Measurements from ENCODE around the gene PLEKHA7.

Gene PLEKHA7

GRCh38 chr11:16981651-16982194 is 32.5 kb downstream of the PLEKHA7 start:
- H3K27ac ChIP-seq (ENCODE audit: low read depth, low read length) = no peak overlapping the region
- no peaks in the 10 kb centered on the region for H3K36me3 ChIP-seq (ENCODE audit: control insufficient read depth in 5 of 5, insufficient read depth in 5 of 5, low read length in 5 of 5)
- H3K9me3 ChIP-seq (ENCODE audit: control insufficient read depth in 5 of 5, low read length in 5 of 5) = no peaks in the 10 kb centered on the region
- peaks cover 0 to 12% (median 10%) of the 10 kb centered on the region in 5 donors for H3K4me1 ChIP-seq (ENCODE audit: control insufficient read depth in 5 of 5, insufficient read depth in 5 of 5, low read length in 5 of 5)
- H3K9ac ChIP-seq (ENCODE audit: low read length in 5 of 5) = no peak overlapping the region
- no peak overlapping the region for H3K4me3 ChIP-seq (ENCODE audit: low read depth in 1 of 5, low read length in 5 of 5)
- no peaks in the 10 kb centered on the region for H3K27me3 ChIP-seq (ENCODE audit: control insufficient read depth in 5 of 5, insufficient read depth in 4 of 5, low read length in 5 of 5)

GRCh38 chr11:16979703-16980622 is 34.3 kb downstream of the PLEKHA7 start:
- Histone ChIP-seq H3K27ac (ENCODE audit: low read depth, low read length) (no peak overlapping the region), H3K4me3 (ENCODE audit: low read depth in 1 of 5, low read length in 5 of 5) (no peak overlapping the region), H3K36me3 (ENCODE audit: control insufficient read depth in 5 of 5, insufficient read depth in 5 of 5, low read length in 5 of 5) (no peaks in the 10 kb centered on the region), H3K9me3 (ENCODE audit: control insufficient read depth in 5 of 5, low read length in 5 of 5) (no peaks in the 10 kb centered on the region), H3K9ac (ENCODE audit: low read length in 5 of 5) (no peak overlapping the region), H3K4me1 (ENCODE audit: control insufficient read depth in 5 of 5, insufficient read depth in 5 of 5, low read length in 5 of 5) (peaks cover 0 to 10% (median 8%) of the 10 kb centered on the region in 5 donors), H3K27me3 (ENCODE audit: control insufficient read depth in 5 of 5, insufficient read depth in 4 of 5, low read length in 5 of 5) (no peaks in the 10 kb centered on the region)

- no peaks in the 10 kb centered on the region for H3K9me3 ChIP-seq (ENCODE audit: control insufficient read depth in 5 of 5, low read length in 5 of 5)
- H3K9ac ChIP-seq (ENCODE audit: low read length in 5 of 5) = no peak overlapping the region
- H3K27ac ChIP-seq (ENCODE audit: low read depth, low read length) = no peak overlapping the region
- no peaks in the 10 kb centered on the region for H3K27me3 ChIP-seq (ENCODE audit: control insufficient read depth in 5 of 5, insufficient read depth in 4 of 5, low read length in 5 of 5)
- H3K4me3 ChIP-seq (ENCODE audit: low read depth in 1 of 5, low read length in 5 of 5) = no peak overlapping the region
- H3K4me1 ChIP-seq (ENCODE audit: control insufficient read depth in 5 of 5, insufficient read depth in 5 of 5, low read length in 5 of 5) = peaks cover 0 to 10% (median 8%) of the 10 kb centered on the region in 5 donors
- no peaks in the 10 kb centered on the region for H3K36me3 ChIP-seq (ENCODE audit: control insufficient read depth in 5 of 5, insufficient read depth in 5 of 5, low read length in 5 of 5)
Measured at GRCh38 chr11:16977994-16978315, 36.3 kb downstream of the PLEKHA7 start.

GRCh38 chr11:16977136-16977993 is 36.8 kb downstream of the PLEKHA7 start:
- Histone ChIP-seq H3K36me3 (ENCODE audit: control insufficient read depth in 5 of 5, insufficient read depth in 5 of 5, low read length in 5 of 5) (no peaks in the 10 kb centered on the region), H3K9ac (ENCODE audit: low read length in 5 of 5) (no peak overlapping the region), H3K27ac (ENCODE audit: low read depth, low read length) (no peak overlapping the region), H3K27me3 (ENCODE audit: control insufficient read depth in 5 of 5, insufficient read depth in 4 of 5, low read length in 5 of 5) (no peaks in the 10 kb centered on the region), H3K9me3 (ENCODE audit: control insufficient read depth in 5 of 5, low read length in 5 of 5) (no peaks in the 10 kb centered on the region), H3K4me1 (ENCODE audit: control insufficient read depth in 5 of 5, insufficient read depth in 5 of 5, low read length in 5 of 5) (peaks cover 0 to 10% (median 8%) of the 10 kb centered on the region in 5 donors), H3K4me3 (ENCODE audit: low read depth in 1 of 5, low read length in 5 of 5) (no peak overlapping the region)

GRCh38 chr11:16976379-16976778 is 37.8 kb downstream of the PLEKHA7 start:
- H3K27ac ChIP-seq (ENCODE audit: low read depth, low read length) = no peak overlapping the region
- H3K4me3 ChIP-seq (ENCODE audit: low read depth in 1 of 5, low read length in 5 of 5) = no peak overlapping the region
- H3K4me1 ChIP-seq (ENCODE audit: control insufficient read depth in 5 of 5, insufficient read depth in 5 of 5, low read length in 5 of 5) = peaks cover 0 to 3% (median 3%) of the 10 kb centered on the region in 5 donors
- H3K9ac ChIP-seq (ENCODE audit: low read length in 5 of 5) = no peak overlapping the region
- H3K36me3 ChIP-seq (ENCODE audit: control insufficient read depth in 5 of 5, insufficient read depth in 5 of 5, low read length in 5 of 5) = no peaks in the 10 kb centered on the region
- no peaks in the 10 kb centered on the region for H3K9me3 ChIP-seq (ENCODE audit: control insufficient read depth in 5 of 5, low read length in 5 of 5)
- H3K27me3 ChIP-seq (ENCODE audit: control insufficient read depth in 5 of 5, insufficient read depth in 4 of 5, low read length in 5 of 5) = no peaks in the 10 kb centered on the region

GRCh38 chr11:16975906-16976305 is 38.3 kb downstream of the PLEKHA7 start:
- no peak overlapping the region for H3K27ac ChIP-seq (ENCODE audit: low read depth, low read length)

GRCh38 chr11:16973338-16973964 is 40.8 kb downstream of the PLEKHA7 start:
- no peak overlapping the region for H3K27ac ChIP-seq (ENCODE audit: low read depth, low read length)

More at GRCh38 chr11:16975906-16976305, 38.3 kb downstream of the PLEKHA7 start:
- Histone ChIP-seq H3K36me3 (ENCODE audit: control insufficient read depth in 5 of 5, insufficient read depth in 5 of 5, low read length in 5 of 5) (no peaks in the 10 kb centered on the region), H3K4me1 (ENCODE audit: control insufficient read depth in 5 of 5, insufficient read depth in 5 of 5, low read length in 5 of 5) (no peaks in the 10 kb centered on the region), H3K9ac (ENCODE audit: low read length in 5 of 5) (no peak overlapping the region), H3K27me3 (ENCODE audit: control insufficient read depth in 5 of 5, insufficient read depth in 4 of 5, low read length in 5 of 5) (no peaks in the 10 kb centered on the region), H3K4me3 (ENCODE audit: low read depth in 1 of 5, low read length in 5 of 5) (no peak overlapping the region), H3K9me3 (ENCODE audit: control insufficient read depth in 5 of 5, low read length in 5 of 5) (no peaks in the 10 kb centered on the region)

GRCh38 chr11:16969010-16969999 is 44.9 kb downstream of the PLEKHA7 start:
- Histone ChIP-seq H3K27ac (ENCODE audit: low read depth, low read length) (no peak overlapping the region), H3K27me3 (ENCODE audit: control insufficient read depth in 5 of 5, insufficient read depth in 4 of 5, low read length in 5 of 5) (no peaks in the 10 kb centered on the region), H3K9ac (ENCODE audit: low read length in 5 of 5) (no peak overlapping the region)

More at GRCh38 chr11:16973338-16973964, 40.8 kb downstream of the PLEKHA7 start:
- Histone ChIP-seq H3K4me3 (ENCODE audit: low read depth in 1 of 5, low read length in 5 of 5) (no peak overlapping the region), H3K9ac (ENCODE audit: low read length in 5 of 5) (no peak overlapping the region), H3K9me3 (ENCODE audit: control insufficient read depth in 5 of 5, low read length in 5 of 5) (no peaks in the 10 kb centered on the region), H3K36me3 (ENCODE audit: control insufficient read depth in 5 of 5, insufficient read depth in 5 of 5, low read length in 5 of 5) (no peaks in the 10 kb centered on the region), H3K27me3 (ENCODE audit: control insufficient read depth in 5 of 5, insufficient read depth in 4 of 5, low read length in 5 of 5) (no peaks in the 10 kb centered on the region), H3K4me1 (ENCODE audit: control insufficient read depth in 5 of 5, insufficient read depth in 5 of 5, low read length in 5 of 5) (no peaks in the 10 kb centered on the region)

GRCh38 chr11:16968196-16968595 is 46.0 kb downstream of the PLEKHA7 start:
- H3K9ac ChIP-seq (ENCODE audit: low read length in 5 of 5) = no peak overlapping the region
- H3K27ac ChIP-seq (ENCODE audit: low read depth, low read length) = no peak overlapping the region
- H3K27me3 ChIP-seq (ENCODE audit: control insufficient read depth in 5 of 5, insufficient read depth in 4 of 5, low read length in 5 of 5) = no peaks in the 10 kb centered on the region
- no peaks in the 10 kb centered on the region for H3K36me3 ChIP-seq (ENCODE audit: control insufficient read depth in 5 of 5, insufficient read depth in 5 of 5, low read length in 5 of 5)
- H3K9me3 ChIP-seq (ENCODE audit: control insufficient read depth in 5 of 5, low read length in 5 of 5) = no peaks in the 10 kb centered on the region
- H3K4me3 ChIP-seq (ENCODE audit: low read depth in 1 of 5, low read length in 5 of 5) = no peak overlapping the region
- no peaks in the 10 kb centered on the region for H3K4me1 ChIP-seq (ENCODE audit: control insufficient read depth in 5 of 5, insufficient read depth in 5 of 5, low read length in 5 of 5)

More at GRCh38 chr11:16969010-16969999, 44.9 kb downstream of the PLEKHA7 start:
- Histone ChIP-seq H3K4me3 (ENCODE audit: low read depth in 1 of 5, low read length in 5 of 5) (no peak overlapping the region), H3K9me3 (ENCODE audit: control insufficient read depth in 5 of 5, low read length in 5 of 5) (no peaks in the 10 kb centered on the region), H3K36me3 (ENCODE audit: control insufficient read depth in 5 of 5, insufficient read depth in 5 of 5, low read length in 5 of 5) (no peaks in the 10 kb centered on the region), H3K4me1 (ENCODE audit: control insufficient read depth in 5 of 5, insufficient read depth in 5 of 5, low read length in 5 of 5) (no peaks in the 10 kb centered on the region)

Data from subcutaneous abdominal adipose tissue (tissue), 5 donors.